Posterior vena cava (tissue), 2 donors: Measurements from ENCODE around the gene SRCIN1. TPM values are rescaled to one million over a fixed set of nuclear protein-coding genes. Genes with fewer than 3 reads are reported as not detected.
"Not testable (repeated sequence)": the region's sequence is repeated elsewhere in the genome, so short reads cannot be mapped to it uniquely, and the experiment has no call there.

ENCODE experiments used
- DNase-seq: peaks from one replicate; pipeline ENCODE4 v3.0.0-alpha.2; 2020; ENCODE audit warnings: low spot score
- intact Hi-C, 2 donors: fragments of 100-400 bp; cut with DNase I; formaldehyde crosslinking; loops; one replicate each; pipeline versions ENCODE4 v1.14.1 to v1.14.2; 2022 to 2023
- total RNA-seq, 2 donors: library from RNA; stranded (reverse); fragmentation: NEBNext Ultra II Directional; extraction: Animal tissue kit (Norgen Biotek cat#: 25700); gene quantifications; one replicate each; pipeline ENCODE4 v1.2.1, GENCODE V29; 2021
- donor health status: DM: yes; HTN: yes; CAD: no.
- donor health status: DM: yes; HTN: yes; CAD: no.

SRCIN1 gene
- total RNA-seq, 2 donors from 2014 or later = 0.93 to 1.2 TPM

GRCh38 chr17:38484242-38485145, 121.3 kb downstream of the SRCIN1 start:
- intact Hi-C loops = loop anchor here in 1 of 2 donors (5.0 kb wide), 2 partner anchors 42 to 57 kb away; partner anchors contain the start of gene ARHGAP23
- not testable (repeated sequence) for DNase-seq

- not testable (repeated sequence) for DNase-seq
- intact Hi-C loops = loop anchor here in 1 of 2 donors (5.0 kb wide), 1 partner anchor 55 kb away; the partner anchor contains the start of gene ARHGAP23
Observed at GRCh38 chr17:38482700-38483043, 123.1 kb downstream of the SRCIN1 start.

GRCh38 chr17:38482039-38482699, 123.6 kb downstream of the SRCIN1 start:
- DNase-seq = not testable (repeated sequence)
- intact Hi-C loops = loop anchor here in 1 of 2 donors (5.0 kb wide), 1 partner anchor 55 kb away; the partner anchor contains the start of gene ARHGAP23

Other genes starting within 250 kb of the SRCIN1 start
- 10 to 100 TPM; 72.9 to 90.4 TPM for gene ARHGAP23, start 177.5 kb downstream of the SRCIN1 start, total RNA-seq
- 1 to 10 TPM; 1.6 to 2.6 TPM for gene EPOP, start 69.0 kb upstream of the SRCIN1 start, total RNA-seq
- gene MLLT6, start 99.3 kb upstream of the SRCIN1 start, total RNA-seq = 10 to 100 TPM; 79.7 to 82.4 TPM
- 10 to 100 TPM; 24.7 to 27.4 TPM for gene CISD3, start 124.4 kb upstream of the SRCIN1 start, total RNA-seq
- gene PCGF2, start 142.4 kb upstream of the SRCIN1 start, total RNA-seq = 10 to 100 TPM; 51.3 to 53.9 TPM
- 100 to 1,000 TPM; 133 to 137 TPM for gene PSMB3, start 146.8 kb upstream of the SRCIN1 start, total RNA-seq
- 10 to 100 TPM; 38.7 to 45.7 TPM for gene PIP4K2B, start 193.6 kb upstream of the SRCIN1 start, total RNA-seq
- gene CWC25, start 219.4 kb upstream of the SRCIN1 start, total RNA-seq = 10 to 100 TPM; 13.6 to 14.9 TPM
- 1,000 to 10,000 TPM; 1,179 to 1,230 TPM for gene RPL23, start 247.8 kb upstream of the SRCIN1 start, total RNA-seq